ENCODE data around the gene KCNC2.

DNA sequence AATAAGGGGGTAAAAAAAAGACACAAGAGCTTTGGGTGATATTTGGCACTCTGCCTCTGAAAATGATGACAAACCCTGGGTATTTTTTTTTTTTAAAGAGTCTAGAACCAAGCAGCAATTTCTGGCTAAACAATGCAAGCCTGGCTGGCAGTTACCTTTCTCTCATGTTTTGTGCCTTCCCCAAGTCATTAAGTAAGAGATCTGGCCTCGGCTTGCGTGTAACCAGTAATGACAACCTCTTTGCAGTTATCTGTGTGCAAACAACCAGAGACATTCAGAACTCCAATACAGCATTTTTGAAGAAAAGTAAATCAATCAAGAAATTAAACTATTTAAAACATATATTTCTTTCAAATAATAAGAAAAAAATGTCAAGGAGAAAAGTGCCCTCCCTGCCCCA, 167.5 kb downstream of the KCNC2 start:
- TF ChIP-seq YY1 (IDR thresholded peaks at IDR 0.05; ENCODE audit: insufficient read depth, insufficient read length) (no peak), SUZ12 (IDR thresholded peaks at IDR 0.05; ENCODE audit: extremely low read depth, insufficient read depth, insufficient read length) (no peak)
